Peyer's patch (tissue), 4 donors: ENCODE measurements around the gene IGLL1.
"Not testable (repeated sequence)": the region's sequence is repeated elsewhere in the genome, so short reads cannot be mapped to it uniquely, and the experiment has no call there.

ENCODE experiments used
- CTCF ChIP-seq, 6 experiments: fragments of 450-650 bp in 4 of 6; fragments of 200-600 bp in 2 of 6; sonication (generic) in 1 of 6; IDR thresholded peaks; one replicate each; pipeline ENCODE4 v1.5.1; 2017 to 2019; ENCODE audit warnings: antibody characterized with exemption in 6 of 6, mild to moderate bottlenecking in 3 of 6, moderate library complexity in 1 of 6
- POLR2A ChIP-seq, 2 donors: fragments of 450-650 bp; IDR thresholded peaks; one replicate each; pipeline ENCODE4 v1.5.1; 2017; ENCODE audit warnings: antibody characterized with exemption in 2 of 2, mild to moderate bottlenecking in 2 of 2, moderate library complexity in 2 of 2

GRCh38 chr22:23573701-23574235 lies 6.3 kb downstream of the IGLL1 start:
- TF ChIP-seq CTCF, POLR2A (IDR thresholded peaks at IDR 0.05): not testable (repeated sequence)
